ENCODE measurements around the gene SIGLEC15. TPM values are rescaled to one million over a fixed set of nuclear protein-coding genes. Genes with fewer than 3 reads are reported as not detected.

SIGLEC15 gene
- polyA plus RNA-seq, 2 of the 4 experiments (the other 2 are of a cell fraction) = not detected

DNA sequence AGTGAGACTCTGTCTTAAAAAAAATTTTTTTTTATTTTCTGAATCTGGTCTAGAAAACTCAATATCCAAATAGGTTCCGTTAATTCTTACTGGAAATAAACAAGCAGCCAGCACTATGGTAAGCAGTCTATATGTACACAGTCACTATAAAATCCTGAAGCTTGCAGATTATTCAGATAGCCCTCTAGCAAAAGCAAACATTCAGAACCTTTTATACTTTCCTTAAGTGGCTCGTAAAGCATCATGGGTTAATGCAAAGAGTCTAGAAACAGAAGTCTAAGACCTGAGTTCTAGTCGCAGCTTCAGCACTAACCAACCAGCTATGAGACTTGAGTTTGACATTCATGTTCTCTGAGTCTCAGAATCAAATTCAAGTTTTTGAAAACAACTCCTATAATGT, 51.9 kb downstream of the SIGLEC15 start:
- WGBS (ENCODE audit: missing lambda C conversion rate) = 87% methylated on average over 3 of the region's 3 CpGs
- no peak for TF ChIP-seq SMC3 (IDR thresholded peaks at IDR 0.05)
- TF ChIP-seq CHD2 (IDR thresholded peaks at IDR 0.05; ENCODE audit: low read length, partially characterized antibody) = no peak
- TF ChIP-seq SREBF2 (IDR thresholded peaks at IDR 0.05) = no peak
- TF ChIP-seq MAZ (IDR thresholded peaks at IDR 0.05; ENCODE audit: borderline replicate concordance, low read depth, low read length) = no peak
- no peak for TF ChIP-seq HEYL (CRISPR knock-in tag; IDR thresholded peaks at IDR 0.05)
- no peak for TF ChIP-seq RCOR1 (IDR thresholded peaks at IDR 0.05; ENCODE audit: low read depth, low read length)
- TF ChIP-seq NFE2L2 (conservative IDR thresholded peaks at IDR 0.05; ENCODE audit: low read length) = no peak
- DNase-seq (ENCODE audit: low read depth in 1 of 2, low spot score in 1 of 2) (no peak), ATAC-seq (no peak), FAIRE-seq (no peak)
- Histone ChIP-seq H3K9me3 (no peaks in the 10 kb centered on the region), H3K4me3 (no peak overlapping the region), H3K4me2 (no peak overlapping the region), H3K27ac (no peak overlapping the region), H3K4me1 (no peaks in the 10 kb centered on the region)
- POLR2A ChIA-PET = no interaction called here
- CTCF ChIA-PET = interaction anchor here (1.2 to 5.7 kb wide), 4 partner anchors 22 to 235 kb away, joined by 3 to 62 read pairs (median 8); partner anchors contain the start of gene SLC14A1

DNA sequence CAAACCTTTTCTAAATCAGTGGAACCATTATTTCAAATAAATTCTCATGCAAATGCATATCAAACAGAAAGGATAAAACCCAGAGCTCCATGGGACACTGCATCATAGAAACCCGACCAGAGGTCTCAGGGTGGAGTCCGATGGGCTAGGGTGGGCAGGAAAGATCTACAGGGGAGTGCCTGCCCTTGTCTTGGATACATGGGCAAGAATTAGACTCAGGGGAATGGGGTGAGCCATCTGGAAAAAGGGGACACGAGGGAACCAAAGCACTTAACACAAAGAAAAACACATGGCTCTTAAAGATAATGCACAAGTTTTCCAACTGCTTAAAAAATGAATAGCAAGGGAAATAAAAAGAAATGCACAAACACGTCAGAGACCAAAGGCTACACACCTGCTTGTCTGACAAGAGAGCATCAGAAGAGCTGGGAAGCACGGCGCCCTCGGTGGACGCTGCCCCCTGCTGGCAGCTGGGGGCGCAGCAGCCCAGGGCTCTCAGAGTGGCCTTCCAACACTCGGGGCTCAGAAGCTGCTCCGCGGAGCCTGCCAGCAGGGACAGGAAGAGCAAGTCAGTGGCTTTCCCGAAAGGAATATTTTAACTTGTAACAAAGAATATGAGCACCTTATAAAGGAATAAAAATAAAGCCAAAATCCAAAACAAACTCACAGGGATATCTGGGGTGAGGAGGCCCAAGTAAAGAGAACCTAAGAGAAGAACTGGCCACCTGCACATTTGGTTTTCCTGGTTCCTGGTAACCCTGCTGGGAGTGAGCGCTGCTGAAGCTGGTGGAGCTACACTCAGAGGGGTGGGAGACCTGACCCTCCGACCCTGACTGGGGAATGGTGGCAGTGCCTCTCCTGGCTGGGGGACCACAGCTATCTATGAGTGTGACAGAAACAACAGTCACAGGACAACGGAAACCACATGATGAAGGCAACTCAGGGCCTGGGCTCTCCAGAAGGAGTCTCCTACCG, 54.5 kb downstream of the SIGLEC15 start:
- no peak overlapping the region for H3K27ac ChIP-seq
- H3K4me2 ChIP-seq = no peak overlapping the region
- H3K9me3 ChIP-seq = no peaks in the 10 kb centered on the region
- POLR2A ChIA-PET = no interaction called here
- ATAC-seq (peak; percentile 97 to 98), DNase-seq (ENCODE audit: low read depth in 1 of 2, low spot score in 1 of 2) (peak; percentile 28 to 48), FAIRE-seq (no peak)
- peak; percentile 72 to 75 for TF ChIP-seq RAD21 (conservative IDR thresholded peaks at IDR 0.05 in 1 of 2, IDR thresholded peaks at IDR 0.05 in 1 of 2)
- TF ChIP-seq SMC3 (IDR thresholded peaks at IDR 0.05) = peak; percentile 84
- TF ChIP-seq, protein P1, sequence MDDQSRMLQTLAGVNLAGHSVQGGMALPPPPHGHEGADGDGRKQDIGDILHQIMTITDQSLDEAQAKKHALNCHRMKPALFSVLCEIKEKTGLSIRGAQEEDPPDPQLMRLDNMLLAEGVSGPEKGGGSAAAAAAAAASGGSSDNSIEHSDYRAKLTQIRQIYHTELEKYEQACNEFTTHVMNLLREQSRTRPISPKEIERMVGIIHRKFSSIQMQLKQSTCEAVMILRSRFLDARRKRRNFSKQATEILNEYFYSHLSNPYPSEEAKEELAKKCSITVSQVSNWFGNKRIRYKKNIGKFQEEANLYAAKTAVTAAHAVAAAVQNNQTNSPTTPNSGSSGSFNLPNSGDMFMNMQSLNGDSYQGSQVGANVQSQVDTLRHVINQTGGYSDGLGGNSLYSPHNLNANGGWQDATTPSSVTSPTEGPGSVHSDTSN (IDR thresholded peaks at IDR 0.05) = no peak
- no peak for TF ChIP-seq HDAC2 (IDR thresholded peaks at IDR 0.05)
- TF ChIP-seq, protein P2, sequence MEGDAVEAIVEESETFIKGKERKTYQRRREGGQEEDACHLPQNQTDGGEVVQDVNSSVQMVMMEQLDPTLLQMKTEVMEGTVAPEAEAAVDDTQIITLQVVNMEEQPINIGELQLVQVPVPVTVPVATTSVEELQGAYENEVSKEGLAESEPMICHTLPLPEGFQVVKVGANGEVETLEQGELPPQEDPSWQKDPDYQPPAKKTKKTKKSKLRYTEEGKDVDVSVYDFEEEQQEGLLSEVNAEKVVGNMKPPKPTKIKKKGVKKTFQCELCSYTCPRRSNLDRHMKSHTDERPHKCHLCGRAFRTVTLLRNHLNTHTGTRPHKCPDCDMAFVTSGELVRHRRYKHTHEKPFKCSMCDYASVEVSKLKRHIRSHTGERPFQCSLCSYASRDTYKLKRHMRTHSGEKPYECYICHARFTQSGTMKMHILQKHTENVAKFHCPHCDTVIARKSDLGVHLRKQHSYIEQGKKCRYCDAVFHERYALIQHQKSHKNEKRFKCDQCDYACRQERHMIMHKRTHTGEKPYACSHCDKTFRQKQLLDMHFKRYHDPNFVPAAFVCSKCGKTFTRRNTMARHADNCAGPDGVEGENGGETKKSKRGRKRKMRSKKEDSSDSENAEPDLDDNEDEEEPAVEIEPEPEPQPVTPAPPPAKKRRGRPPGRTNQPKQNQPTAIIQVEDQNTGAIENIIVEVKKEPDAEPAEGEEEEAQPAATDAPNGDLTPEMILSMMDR (IDR thresholded peaks at IDR 0.05) = peak; percentile 81
- no peak overlapping the region for H3K4me3 ChIP-seq
- H3K4me1 ChIP-seq = no peaks in the 10 kb centered on the region
- 30% methylated on average over 17 of the region's 17 CpGs for WGBS (ENCODE audit: missing lambda C conversion rate)
- CTCF ChIA-PET = interaction anchor here (0.7 to 5.7 kb wide), 33 partner anchors 11 to 1040 kb away, joined by 3 to 62 read pairs (median 5); no protein-coding TSS in a partner anchor

DNA sequence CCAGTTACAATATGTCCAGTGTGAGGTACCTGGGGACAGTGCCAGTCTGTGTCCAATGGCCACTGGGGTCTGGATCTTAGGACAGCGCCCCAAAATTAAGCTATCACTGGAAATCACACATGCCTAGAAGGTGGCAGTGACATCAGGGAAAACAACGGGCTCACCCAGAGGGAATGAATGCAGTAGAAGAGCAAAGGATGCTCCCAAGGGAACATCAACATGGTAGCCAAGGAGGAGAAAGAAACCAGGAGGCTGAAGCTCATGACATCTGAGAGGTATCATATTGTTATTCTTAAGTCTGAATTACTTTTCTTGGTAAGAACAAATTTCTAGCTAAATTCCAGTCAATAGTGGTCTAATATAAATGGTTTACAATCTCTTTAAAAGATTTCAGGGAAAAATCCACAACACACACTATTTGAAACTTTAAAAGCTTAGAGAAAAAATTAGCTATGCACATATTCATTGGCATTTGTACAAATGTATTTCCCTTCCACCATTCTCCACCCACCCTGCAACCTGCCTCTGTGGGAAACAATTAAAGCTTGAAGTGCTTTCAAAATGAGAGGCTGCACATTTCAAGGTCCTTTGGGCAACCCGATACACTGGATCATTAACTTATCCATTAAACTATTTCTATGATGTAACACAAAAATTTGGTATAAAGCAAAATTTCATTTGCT, 55.5 kb downstream of the SIGLEC15 start:
- no peak overlapping the region for H3K4me2 ChIP-seq
- H3K27ac ChIP-seq = no peak overlapping the region
- no peak overlapping the region for H3K4me3 ChIP-seq
- 86% methylated on average over 3 of the region's 3 CpGs for WGBS (ENCODE audit: missing lambda C conversion rate)
- DNase-seq (ENCODE audit: low read depth in 1 of 2, low spot score in 1 of 2) (no peak), ATAC-seq (no peak), FAIRE-seq (no peak)
- no peaks in the 10 kb centered on the region for H3K4me1 ChIP-seq
- no peaks in the 10 kb centered on the region for H3K9me3 ChIP-seq
- ChIA-PET POLR2A (no interaction called here), CTCF (interaction anchor here (0.9 to 5.7 kb wide), 15 partner anchors 10 to 216 kb away, joined by 3 to 62 read pairs (median 10); no protein-coding TSS in a partner anchor)
- no peak for TF ChIP-seq TP53 (CRISPR knock-in tag; IDR thresholded peaks at IDR 0.05)
- no peak for TF ChIP-seq ESRRA (IDR thresholded peaks at IDR 0.05; ENCODE audit: borderline replicate concordance, low read length)
- TF ChIP-seq JUNB (IDR thresholded peaks at IDR 0.05) = no peak
- TF ChIP-seq SMC3 (IDR thresholded peaks at IDR 0.05) = no peak
- TF ChIP-seq MAZ (IDR thresholded peaks at IDR 0.05; ENCODE audit: borderline replicate concordance, low read depth, low read length) = no peak
- TF ChIP-seq, protein P3, sequence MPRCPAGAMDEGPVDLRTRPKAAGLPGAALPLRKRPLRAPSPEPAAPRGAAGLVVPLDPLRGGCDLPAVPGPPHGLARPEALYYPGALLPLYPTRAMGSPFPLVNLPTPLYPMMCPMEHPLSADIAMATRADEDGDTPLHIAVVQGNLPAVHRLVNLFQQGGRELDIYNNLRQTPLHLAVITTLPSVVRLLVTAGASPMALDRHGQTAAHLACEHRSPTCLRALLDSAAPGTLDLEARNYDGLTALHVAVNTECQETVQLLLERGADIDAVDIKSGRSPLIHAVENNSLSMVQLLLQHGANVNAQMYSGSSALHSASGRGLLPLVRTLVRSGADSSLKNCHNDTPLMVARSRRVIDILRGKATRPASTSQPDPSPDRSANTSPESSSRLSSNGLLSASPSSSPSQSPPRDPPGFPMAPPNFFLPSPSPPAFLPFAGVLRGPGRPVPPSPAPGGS (IDR thresholded peaks at IDR 0.05) = no peak
- TF ChIP-seq CHD4 (IDR thresholded peaks at IDR 0.05; ENCODE audit: borderline replicate concordance) = no peak
- no peak for TF ChIP-seq ZC3H11A (IDR thresholded peaks at IDR 0.05)
- TF ChIP-seq, protein P4, sequence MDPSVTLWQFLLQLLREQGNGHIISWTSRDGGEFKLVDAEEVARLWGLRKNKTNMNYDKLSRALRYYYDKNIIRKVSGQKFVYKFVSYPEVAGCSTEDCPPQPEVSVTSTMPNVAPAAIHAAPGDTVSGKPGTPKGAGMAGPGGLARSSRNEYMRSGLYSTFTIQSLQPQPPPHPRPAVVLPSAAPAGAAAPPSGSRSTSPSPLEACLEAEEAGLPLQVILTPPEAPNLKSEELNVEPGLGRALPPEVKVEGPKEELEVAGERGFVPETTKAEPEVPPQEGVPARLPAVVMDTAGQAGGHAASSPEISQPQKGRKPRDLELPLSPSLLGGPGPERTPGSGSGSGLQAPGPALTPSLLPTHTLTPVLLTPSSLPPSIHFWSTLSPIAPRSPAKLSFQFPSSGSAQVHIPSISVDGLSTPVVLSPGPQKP (IDR thresholded peaks at IDR 0.05; ENCODE audit: low read depth, low read length) = no peak
- no peak for TF ChIP-seq RCOR1 (IDR thresholded peaks at IDR 0.05; ENCODE audit: low read depth, low read length)
- TF ChIP-seq, protein P2 (IDR thresholded peaks at IDR 0.05) = no peak
- TF ChIP-seq, protein P5, sequence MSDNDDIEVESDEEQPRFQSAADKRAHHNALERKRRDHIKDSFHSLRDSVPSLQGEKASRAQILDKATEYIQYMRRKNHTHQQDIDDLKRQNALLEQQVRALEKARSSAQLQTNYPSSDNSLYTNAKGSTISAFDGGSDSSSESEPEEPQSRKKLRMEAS (IDR thresholded peaks at IDR 0.05) = no peak
- TF ChIP-seq EP300 (IDR thresholded peaks at IDR 0.05) = no peak
- no peak for TF ChIP-seq ZFP36 (IDR thresholded peaks at IDR 0.05; ENCODE audit: borderline replicate concordance, partially characterized antibody)
